ENCODE data around the gene PCDHGA1.
"Not testable (repeated sequence)": the region's sequence is repeated elsewhere in the genome, so short reads cannot be mapped to it uniquely, and the experiment has no call there.

DNA sequence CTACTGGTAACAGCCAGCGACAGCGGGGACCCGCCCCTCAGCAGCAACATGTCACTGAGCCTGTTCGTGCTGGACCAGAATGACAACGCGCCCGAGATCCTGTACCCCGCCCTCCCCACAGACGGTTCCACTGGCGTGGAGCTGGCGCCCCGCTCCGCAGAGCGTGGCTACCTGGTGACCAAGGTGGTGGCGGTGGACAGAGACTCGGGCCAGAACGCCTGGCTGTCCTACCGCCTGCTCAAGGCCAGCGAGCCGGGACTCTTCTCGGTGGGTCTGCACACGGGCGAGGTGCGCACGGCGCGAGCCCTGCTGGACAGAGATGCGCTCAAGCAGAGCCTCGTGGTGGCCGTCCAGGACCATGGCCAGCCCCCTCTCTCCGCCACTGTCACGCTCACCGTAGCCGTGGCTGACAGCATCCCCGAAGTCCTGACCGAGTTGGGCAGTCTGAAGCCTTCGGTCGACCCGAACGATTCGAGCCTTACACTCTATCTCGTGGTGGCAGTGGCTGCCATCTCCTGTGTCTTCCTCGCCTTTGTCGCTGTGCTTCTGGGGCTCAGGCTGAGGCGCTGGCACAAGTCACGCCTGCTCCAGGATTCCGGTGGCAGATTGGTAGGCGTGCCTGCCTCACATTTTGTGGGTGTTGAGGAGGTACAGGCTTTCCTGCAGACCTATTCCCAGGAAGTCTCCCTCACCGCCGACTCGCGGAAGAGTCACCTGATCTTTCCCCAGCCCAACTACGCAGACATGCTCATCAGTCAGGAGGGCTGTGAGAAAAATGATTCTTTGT is 64.3 kb downstream of the PCDHGA1 start:
- not testable (repeated sequence) for TF ChIP-seq YY1 (IDR thresholded peaks at IDR 0.05; ENCODE audit: insufficient read depth, insufficient read length); ZNF274 (IDR thresholded peaks at IDR 0.05; ENCODE audit: low read depth, low read length); SUZ12 (IDR thresholded peaks at IDR 0.05; ENCODE audit: extremely low read depth, insufficient read depth, insufficient read length)
